Lower leg skin (tissue), 4 donors: ENCODE measurements around the gene JPT2. TPM values are rescaled to one million over a fixed set of nuclear protein-coding genes. Genes with fewer than 3 reads are reported as not detected.
"Not testable (repeated sequence)": the region's sequence is repeated elsewhere in the genome, so short reads cannot be mapped to it uniquely, and the experiment has no call there.

Experiments used
- DNase-seq, 2 donors: peaks; one replicate each; pipeline ENCODE4 v3.0.0-alpha.2; 2019; ENCODE audit warnings: low spot score in 2 of 2
- H3K4me3 ChIP-seq: fragments of 200-600 bp; sonication (generic); 2 replicates; pipeline ENCODE4 v1.5.1; 2017; ENCODE audit warnings: mild to moderate bottlenecking, low read depth; ENCODE audit not compliant: poor library complexity, severe bottlenecking
- POLR2A ChIP-seq, 2 donors: fragments of 450-650 bp; IDR thresholded peaks; one replicate each; pipeline ENCODE4 v1.6.1; 2016 to 2017; ENCODE audit warnings: antibody characterized with exemption in 2 of 2, mild to moderate bottlenecking in 1 of 2, moderate library complexity in 1 of 2
- WGBS, 2 donors: methylation state at CpG; one replicate each; pipeline ENCODE4 v1.1.5; 2018; 5-methylcytosine and 5-hydroxymethylcytosine counted together
- intact Hi-C: fragments of 100-400 bp; cut with DNase I; formaldehyde crosslinking; loops from one replicate; pipeline ENCODE4 v1.15.0; 2023; ENCODE audit warnings: low total_unique reads
- total RNA-seq, 4 donors: library from RNA; depleted of rRNA; stranded (reverse); fragments of >200 nt; gene quantifications; one replicate each; pipeline ENCODE4 v1.1.0, GENCODE V29; 2016
- TF ChIP-seq, protein P1 (sequence below), 3 donors: fragments of 450-650 bp; IDR thresholded peaks; one replicate each; pipeline ENCODE4 v1.5.1; 2016; ENCODE audit warnings: antibody characterized with exemption in 3 of 3, mild to moderate bottlenecking in 3 of 3, moderate library complexity in 2 of 3

The JPT2 gene
- total RNA-seq, 4 donors from 2014 or later: 23.3 to 40.1 (median 38.1) TPM

DNA sequence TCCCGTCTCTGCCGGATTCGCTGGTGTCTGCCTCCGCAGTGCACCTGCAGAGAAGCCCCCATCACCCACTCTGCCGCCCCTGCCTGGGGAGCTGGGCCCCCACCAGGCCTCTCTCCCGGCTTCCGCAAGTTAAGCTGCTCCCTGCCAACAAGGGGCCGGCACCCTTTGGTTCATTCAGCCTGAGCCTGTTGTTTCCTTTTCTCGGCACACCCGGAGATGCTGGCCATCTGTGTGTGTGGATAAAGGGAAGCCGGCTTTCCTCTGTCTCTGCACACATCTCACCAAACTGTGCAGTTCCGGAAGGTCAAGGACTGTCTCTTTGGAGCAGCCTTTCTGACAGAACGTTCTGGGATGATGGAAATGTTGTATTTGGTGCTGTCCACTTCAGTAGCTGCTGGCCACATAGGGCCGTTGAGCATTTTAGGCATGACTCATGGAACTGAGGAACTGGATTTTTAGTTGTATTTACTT is 34.7 kb downstream of the JPT2 start:
- WGBS, 2 donors: 76 to 79% methylated on average over 14 of the region's 14 CpGs
- no peak for TF ChIP-seq POLR2A (IDR thresholded peaks at IDR 0.05)
- TF ChIP-seq, protein P1, sequence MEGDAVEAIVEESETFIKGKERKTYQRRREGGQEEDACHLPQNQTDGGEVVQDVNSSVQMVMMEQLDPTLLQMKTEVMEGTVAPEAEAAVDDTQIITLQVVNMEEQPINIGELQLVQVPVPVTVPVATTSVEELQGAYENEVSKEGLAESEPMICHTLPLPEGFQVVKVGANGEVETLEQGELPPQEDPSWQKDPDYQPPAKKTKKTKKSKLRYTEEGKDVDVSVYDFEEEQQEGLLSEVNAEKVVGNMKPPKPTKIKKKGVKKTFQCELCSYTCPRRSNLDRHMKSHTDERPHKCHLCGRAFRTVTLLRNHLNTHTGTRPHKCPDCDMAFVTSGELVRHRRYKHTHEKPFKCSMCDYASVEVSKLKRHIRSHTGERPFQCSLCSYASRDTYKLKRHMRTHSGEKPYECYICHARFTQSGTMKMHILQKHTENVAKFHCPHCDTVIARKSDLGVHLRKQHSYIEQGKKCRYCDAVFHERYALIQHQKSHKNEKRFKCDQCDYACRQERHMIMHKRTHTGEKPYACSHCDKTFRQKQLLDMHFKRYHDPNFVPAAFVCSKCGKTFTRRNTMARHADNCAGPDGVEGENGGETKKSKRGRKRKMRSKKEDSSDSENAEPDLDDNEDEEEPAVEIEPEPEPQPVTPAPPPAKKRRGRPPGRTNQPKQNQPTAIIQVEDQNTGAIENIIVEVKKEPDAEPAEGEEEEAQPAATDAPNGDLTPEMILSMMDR (IDR thresholded peaks at IDR 0.05): no peak
- no peak for DNase-seq
- H3K4me3 ChIP-seq: no peak overlapping the region
- intact Hi-C loops: no loop called here

DNA sequence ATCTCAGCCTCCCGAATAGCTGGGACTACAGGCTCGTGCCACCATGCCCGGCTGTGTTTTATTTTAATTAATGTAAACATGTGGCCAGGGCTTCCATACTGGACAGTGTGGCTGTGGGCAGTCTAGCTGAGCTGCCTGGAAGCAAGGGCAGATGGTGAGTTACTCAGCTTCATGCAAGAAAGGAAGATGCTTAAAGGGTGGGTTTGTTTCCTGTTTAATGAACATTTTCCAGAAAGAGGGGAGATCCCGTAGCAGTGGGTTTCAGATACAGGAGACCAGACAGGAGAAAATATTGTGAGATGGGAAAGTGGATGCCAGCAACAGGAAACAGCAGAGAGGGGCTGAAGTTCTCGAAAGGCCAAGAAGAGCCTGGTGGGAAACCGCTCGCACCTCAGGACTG is 35.3 kb downstream of the JPT2 start:
- no peak for DNase-seq
- TF ChIP-seq, protein P1 (IDR thresholded peaks at IDR 0.05): no peak
- no peak for TF ChIP-seq POLR2A (IDR thresholded peaks at IDR 0.05)
- no peak overlapping the region for H3K4me3 ChIP-seq
- intact Hi-C loops: no loop called here
- 73 to 86% methylated on average over 7 of the region's 7 CpGs for WGBS, 2 donors

DNA sequence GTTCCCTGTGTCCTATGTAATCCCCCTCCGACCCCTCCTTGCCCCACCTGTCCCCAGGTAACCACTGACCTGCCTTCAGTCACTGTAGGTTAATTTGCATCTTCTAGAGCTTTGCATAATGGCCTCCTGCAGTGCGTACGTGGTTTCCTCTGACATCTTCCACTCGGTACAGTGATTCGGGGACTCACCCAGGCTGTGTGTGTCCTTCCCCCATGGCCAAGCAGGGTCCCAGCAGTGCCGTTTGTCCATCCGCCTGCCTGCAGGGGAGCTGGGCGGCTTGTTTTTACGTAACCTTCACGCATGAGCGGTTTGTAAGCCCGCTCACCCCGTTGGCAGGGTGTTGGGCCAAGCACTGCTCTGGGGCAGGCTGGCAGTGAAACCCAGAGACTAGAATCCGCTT is 35.9 kb downstream of the JPT2 start:
- H3K4me3 ChIP-seq: no peak overlapping the region
- no peak for DNase-seq
- WGBS, 2 donors: 79 to 86% methylated on average over 14 of the region's 14 CpGs
- no peak for TF ChIP-seq POLR2A (IDR thresholded peaks at IDR 0.05)
- TF ChIP-seq, protein P1 (IDR thresholded peaks at IDR 0.05): no peak
- intact Hi-C loops: no loop called here

DNA sequence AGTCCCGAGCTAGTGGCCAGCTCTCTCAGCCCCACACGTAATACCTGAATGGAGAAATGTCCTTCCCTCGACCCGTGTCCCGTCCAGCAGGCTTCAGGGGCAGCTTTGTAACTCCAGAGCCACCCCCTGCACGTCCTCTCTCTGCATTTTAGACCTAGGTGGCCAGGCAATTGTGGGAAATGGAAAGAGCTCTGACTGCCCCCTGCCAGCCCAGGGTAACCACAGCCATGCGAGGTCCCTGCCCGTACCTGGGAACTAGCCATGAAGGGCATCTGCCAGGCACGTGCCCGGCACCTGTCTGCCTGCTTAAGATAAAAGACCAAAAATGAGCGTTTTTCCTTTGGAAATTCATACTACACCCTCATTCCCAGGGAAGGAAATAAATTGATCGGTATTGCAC is 37.1 kb downstream of the JPT2 start:
- no peak for DNase-seq
- intact Hi-C loops: no loop called here
- H3K4me3 ChIP-seq: no peak overlapping the region
- 89 to 92% methylated on average over 12 of the region's 12 CpGs for WGBS, 2 donors
- TF ChIP-seq, protein P1 (IDR thresholded peaks at IDR 0.05): no peak
- no peak for TF ChIP-seq POLR2A (IDR thresholded peaks at IDR 0.05)

DNA sequence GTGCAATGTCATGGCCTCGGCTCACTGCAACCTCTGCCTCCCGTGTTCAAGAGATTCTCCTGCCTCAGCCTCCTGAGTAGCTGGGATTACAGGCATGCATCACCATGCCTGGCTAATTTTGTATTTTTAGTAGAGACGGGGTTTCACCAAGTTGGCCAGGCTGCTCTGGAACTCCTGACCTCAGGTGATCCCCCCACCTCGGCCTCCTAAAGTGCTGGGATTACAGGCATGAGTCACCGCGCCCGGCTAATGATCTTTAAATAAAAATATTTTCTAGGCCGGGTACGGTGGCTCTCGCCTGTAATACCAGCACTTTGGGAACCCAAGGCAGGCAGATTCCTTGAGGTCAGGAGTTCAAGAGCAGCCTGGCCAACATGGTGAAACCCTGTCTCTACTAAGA is 40.2 kb downstream of the JPT2 start:
- DNase-seq, H3K4me3 ChIP-seq, intact Hi-C loops: not testable (repeated sequence)
- WGBS, 2 donors: 90 to 92% methylated on average over 10 of the region's 10 CpGs

DNA sequence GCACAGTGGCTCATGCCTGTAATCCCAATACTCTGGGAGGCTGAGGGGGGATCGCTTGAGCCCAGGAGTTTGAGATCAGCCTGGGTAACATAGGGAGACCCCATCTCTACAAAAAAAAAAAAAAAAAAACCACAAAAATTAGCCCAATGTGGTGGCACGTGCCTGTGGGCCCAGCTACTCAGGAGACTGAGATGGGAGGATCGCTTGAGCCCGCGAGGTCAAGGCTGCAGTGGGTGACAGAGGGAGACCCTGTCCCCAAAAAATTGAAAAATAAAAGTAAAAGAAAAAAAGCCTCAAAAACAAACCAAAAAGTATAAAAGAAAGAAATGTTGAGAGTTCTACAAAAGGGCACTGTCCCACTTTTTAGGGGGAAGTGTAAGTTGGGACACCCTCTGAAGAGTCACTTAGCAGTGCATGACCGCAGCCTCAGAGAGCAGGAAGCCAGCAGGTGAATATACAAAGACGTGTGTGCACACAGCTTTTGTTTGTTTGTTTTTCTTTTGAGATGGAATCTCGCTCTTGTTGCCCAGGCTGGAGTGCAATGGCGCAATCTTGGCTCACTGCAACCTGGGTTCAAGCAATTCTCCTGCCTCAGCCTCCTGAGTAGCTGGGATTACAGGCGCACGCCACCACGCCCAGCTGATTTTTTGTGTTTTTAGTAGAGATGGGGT is 41.6 kb downstream of the JPT2 start:
- DNase-seq, H3K4me3 ChIP-seq, intact Hi-C loops: not testable (repeated sequence)
- WGBS, 2 donors: 82 to 86% methylated on average over 12 of the region's 12 CpGs

DNA sequence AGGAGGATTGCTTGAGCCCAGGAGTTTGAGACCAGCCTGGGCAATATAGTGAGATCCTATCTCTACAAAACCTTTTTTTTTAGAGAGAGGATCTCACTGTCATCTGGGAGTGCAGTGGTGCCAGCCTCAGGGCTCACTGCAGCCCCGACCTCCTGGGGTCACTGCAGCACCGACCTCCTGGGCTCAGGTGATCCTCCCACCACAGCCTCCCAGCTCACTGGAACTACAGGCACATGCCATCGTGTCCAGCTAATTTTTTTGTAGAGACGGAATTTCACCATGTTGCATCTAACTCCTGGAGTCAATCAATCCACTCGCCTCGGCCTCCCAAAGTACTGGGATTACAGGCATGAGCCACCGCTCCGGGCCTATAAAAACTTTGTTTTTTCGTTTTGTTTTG is 43.3 kb downstream of the JPT2 start:
- WGBS, 2 donors: 88 to 92% methylated on average over 9 of the region's 9 CpGs
- H3K4me3 ChIP-seq: no peak overlapping the region
- TF ChIP-seq, protein P1 (IDR thresholded peaks at IDR 0.05): no peak
- TF ChIP-seq POLR2A (IDR thresholded peaks at IDR 0.05): no peak
- intact Hi-C loops: no loop called here
- DNase-seq: no peak
